Smooth muscle cell of the brain vasculature (primary cell): ENCODE data around the gene GRK6.
"Not testable (repeated sequence)": the region's sequence is repeated elsewhere in the genome, so short reads cannot be mapped to it uniquely, and the experiment has no call there.

Experiments
- DNase-seq: peaks from one replicate; pipeline ENCODE4 v3.0.0-alpha.2; 2012; ENCODE audit warnings: low read depth, low spot score

Gene GRK6

DNA sequence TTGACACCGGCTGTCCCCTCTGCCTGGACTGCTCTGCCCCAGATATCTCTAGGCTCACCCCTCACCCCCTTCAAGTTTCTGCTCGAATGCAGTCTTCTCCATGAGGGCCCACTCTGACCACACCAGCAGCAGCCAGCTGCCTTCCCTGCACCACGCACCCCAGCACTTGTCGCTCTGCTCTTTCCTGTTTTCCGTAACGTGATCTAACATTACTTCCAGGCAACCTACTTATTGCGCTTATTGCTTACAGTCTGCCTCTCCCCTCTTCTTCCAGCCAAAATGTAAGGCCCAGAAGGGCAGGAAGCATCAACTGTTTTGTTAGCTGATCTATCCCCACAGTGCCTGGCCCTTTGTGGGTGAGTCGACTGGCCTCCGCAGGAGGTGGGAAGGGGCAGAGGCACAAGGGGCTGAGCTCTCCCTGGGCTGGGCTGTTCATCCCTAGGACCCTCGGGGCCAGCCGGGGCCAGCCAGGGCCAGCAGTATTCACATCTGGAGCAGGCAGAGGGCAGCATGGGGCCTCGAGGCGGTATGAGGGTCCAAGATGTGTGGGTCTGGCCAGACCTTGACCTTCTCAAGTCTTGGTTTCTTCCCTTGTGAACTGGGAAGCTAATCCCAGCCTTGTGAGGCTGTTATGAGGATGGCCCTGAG is 58.5 kb downstream of the GRK6 start:
- DNase-seq, result no peak

DNA sequence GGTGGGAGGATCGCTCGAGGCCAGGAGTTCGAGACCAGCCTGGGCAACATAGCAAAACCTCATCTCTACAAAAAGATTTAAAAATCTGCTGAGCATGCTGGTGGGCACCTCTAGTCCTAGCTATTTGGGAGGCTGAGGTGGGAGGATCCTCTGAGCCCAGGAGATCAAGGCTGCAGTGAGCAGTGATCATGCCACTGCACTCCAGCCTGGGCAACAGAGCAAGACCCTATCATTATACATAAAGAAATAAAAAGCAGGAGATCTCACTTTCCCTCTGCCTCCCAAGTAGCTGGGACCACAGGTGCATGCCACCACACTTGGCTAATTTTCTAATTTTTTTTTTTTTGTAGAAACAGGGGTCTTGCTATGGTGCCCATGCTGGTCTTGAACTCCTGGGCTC is 59.3 kb downstream of the GRK6 start:
- not testable (repeated sequence) for DNase-seq

DNA sequence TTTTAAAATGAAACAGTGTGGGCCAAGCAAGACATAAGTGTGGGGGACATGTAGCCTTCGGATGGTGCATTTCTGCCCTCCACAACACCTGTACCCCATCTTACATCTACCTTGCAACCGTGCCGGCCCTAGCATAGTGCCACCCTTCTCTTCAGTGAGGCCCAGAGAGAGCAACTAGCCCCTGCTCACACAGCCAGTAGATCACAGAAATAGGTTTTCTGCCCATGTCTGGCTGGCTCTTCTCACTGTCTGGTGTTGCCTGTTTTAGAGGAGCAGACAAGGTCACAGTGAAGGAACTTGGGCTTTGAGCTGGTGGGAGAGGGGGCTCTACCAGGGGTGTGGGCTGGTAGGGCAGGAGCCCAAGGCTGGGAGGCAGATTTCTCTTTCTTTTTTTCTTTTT is 59.8 kb downstream of the GRK6 start:
- DNase-seq, result no peak

DNA sequence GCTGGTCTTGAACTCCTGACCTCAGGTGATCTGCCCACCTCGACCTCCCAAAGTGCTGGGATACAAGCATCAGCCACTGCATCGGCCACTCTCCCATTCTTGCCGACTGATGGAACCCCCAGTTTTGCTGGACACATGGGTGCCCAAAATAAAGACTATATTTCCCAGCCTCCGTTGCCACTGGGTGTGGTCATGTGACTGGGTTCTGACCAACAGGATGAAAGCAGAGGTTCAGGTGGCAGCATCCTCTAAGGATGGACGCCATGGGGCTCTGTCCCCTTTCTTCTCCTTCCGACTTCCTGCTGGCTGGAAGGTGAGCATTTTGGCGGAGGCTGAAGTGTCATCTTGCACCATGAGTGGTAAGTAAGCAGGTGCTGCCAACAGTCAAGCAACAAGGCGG is 60.7 kb downstream of the GRK6 start:
- DNase-seq, result no peak

DNA sequence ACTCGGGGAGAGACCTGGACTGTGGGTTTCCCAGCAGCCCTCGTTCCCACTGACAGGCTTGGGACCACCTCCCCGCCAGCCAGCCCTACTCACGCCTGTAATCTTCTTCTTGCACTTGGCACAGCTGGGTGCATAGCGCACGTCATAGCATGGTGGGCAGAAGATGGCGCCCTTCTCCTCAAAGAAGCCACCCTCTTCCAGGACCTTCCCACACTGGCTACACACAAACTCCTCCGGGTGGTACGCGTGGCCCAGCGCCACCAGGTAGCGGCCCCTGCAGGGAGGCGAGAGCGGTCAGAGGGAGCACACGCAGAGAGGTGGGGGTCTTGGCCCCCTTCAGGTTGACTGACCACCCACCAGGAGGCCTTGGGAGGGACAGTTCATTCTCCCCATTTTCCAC is 61.5 kb downstream of the GRK6 start:
- DNase-seq, result no peak

DNA sequence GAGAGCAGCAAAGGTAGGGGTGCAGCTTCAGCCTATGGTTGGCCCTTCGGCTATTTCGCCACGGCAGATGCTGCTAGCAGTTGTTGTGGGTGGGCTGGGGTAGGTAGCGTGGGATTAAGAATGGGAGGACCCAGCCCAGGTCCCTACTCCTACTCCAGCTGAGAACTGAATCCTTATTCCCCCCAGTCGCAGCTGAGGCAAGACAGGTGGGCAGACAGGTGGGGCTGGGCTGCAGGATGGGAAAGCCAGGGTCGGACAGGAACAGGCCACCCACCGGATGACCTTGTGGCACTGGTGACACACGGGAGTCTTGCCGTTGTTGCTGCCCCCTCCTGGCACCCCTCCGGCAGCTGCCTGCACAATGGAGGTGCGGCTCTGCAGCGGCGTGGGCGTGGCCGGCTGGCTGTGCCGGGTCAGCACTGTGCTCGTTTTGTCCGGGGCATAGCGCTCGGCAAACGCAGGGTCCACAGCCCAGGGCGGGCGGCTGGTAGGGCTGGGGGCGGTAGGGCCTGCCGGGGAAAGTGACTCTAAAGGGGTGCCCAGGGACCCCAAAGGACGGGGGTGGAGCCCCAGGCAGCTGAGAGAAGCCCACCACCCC is 62.7 kb downstream of the GRK6 start:
- no peak for DNase-seq

DNA sequence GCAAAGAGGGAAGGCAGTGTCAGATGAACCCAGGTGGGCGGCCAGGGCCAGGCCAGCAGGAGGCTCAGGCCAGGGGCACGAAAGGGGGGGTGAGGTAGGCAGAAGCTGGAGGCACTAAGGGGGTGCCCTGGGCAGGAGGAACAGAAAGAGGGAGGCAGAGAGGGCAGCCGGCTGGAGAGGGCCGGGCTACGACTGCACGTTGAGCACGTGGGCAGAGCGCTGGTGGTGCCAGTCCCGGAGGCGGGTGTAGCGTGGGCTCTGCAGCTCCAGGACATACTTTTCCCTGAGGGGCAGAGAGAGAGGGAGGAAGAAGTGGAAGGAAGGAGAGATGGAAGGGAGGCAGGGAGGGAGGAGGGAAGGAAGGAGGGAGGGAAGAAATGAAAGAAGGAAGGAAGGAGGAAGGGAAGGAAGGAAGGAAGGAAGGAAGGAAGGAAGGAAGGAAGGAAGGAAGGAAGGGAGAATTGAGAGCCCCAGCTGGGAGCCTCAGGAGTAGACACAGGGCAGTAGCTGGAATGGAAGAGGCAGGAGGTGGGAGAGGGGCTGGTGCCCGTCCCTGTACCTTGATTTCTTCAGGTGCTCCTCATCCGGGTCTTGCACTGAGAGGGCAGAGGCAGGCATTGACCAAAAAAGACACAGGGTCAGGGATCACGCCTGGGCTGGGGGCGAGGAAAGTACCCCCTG is 64.0 kb downstream of the GRK6 start:
- DNase-seq, result no peak

DNA sequence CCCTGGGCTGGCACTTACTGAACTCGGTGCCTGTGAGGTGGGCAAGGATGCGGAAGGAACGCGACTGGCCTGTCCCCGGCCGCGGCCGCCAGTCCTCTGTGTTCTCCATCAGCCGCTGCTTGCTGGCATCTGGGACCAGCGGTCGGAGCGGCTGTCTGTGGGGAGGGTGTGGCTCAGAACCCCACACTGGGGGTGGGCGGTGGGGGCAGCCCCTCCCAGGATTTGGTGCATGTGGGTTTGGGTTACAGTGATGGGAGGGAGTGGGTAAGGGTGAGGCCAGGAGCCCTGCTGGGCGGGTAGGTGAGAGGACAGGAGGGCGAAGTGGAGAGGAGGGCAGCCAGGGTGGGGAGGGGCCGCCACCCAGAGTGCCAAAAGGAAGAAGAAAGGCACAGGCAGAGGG is 64.5 kb downstream of the GRK6 start:
- DNase-seq, result no peak

DNA sequence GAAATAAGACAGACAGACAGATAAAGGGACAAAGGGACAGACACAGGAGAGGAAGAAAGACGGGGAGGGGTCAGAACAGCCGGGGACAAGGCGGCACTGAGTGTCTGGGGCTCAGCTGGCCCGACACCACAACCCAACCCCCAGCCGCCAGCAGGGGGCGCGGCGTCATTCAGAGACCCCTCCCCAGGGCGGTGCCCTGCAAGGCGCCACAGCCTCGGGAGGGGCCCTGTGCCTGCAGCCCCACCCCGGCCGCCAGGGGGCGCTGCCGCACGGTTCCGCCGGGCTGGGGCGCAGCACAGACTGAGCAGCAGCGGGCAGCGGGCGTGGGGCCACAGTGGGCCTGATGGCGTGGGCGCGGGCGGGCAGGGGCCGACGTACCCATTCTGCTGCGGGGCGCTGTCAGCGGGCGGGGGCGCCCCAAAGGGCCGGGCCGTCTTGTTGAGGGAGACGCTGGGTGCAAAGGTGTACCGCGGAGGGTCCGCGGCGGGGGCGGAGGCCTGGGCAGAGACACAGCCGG is 65.0 kb downstream of the GRK6 start:
- no peak for DNase-seq

DNA sequence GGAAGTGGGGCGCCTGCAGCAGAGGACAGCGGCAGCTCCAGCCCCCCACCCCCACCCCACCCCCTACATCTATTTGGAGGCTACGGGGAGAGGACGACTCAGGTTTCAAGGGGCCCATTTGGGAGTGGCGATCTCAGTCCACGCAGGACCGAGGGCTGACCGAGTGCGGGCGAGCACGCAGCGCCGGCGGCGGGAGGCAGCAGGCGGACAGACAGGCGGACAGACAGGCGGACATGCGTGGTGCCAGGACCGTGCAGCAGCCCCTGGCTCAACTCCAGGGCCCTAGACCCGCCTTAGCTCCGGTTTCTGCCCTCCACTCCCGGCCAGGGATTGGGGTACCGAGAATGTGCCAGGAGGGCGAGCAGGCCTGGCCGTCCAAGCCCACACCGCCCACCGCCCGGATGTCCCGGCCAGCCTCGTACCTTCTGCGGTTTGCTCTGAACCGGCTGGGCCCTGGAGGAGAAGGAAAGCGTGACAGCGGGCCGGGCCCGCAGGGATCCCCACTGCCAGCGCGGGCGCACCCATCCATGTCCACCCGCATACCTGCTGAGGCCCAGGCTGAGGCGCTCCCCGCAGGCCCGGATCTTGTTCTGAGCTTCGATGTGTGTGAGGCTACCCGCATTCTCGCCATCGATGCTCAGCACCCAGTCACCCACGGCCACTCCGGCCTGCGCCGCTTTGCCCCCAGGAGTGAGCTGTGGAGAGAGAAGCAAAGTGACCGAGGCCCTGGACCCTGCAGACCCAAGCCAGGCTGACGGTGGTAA is 65.7 kb downstream of the GRK6 start:
- no peak for DNase-seq
